IMR-90 (cell line): ENCODE data around the gene AMN. TPM values are rescaled to one million over a fixed set of nuclear protein-coding genes. Genes with fewer than 3 reads are reported as not detected.

Experiments
- ATAC-seq: fragments of 200-7000 bp; cut with Tn5 transposase; 2 replicates; pipeline ENCODE4 v1.9.1; 2020; ENCODE audit warnings: low read depth, mild to moderate bottlenecking, moderate library complexity
- BruUV-seq: library from RNA; stranded (reverse); fragments of 400-500 nt; replicated peaks from 2 replicates; lab custom pipeline; 2021; lab: Mats Ljungman, UMichigan
- CTCF ChIA-PET: fragments of 300-600 bp; formaldehyde crosslinking; extraction: SDS; loops from one replicate; lab custom pipeline; 2021; ENCODE audit warnings: antibody characterized with exemption; lab: Yijun Ruan, JAX
- POLR2A ChIA-PET: fragments of 300-600 bp; sonication (Branson Sonifier 250); formaldehyde crosslinking; loops from one replicate; lab custom pipeline; 2022; ENCODE audit warnings: antibody characterized with exemption; ENCODE audit not compliant: unreplicated experiment; lab: Charles Lee
- DNase-seq: peaks from one replicate; pipeline ENCODE4 v3.0.0; 2013
- H2AFZ ChIP-seq: replicated peaks from 2 replicates; pipeline ENCODE3; 2013; ENCODE audit warnings: low read length, mild to moderate bottlenecking; ENCODE audit not compliant: poor library complexity
- H2AK5ac ChIP-seq: 2 replicates; pipeline ENCODE4 v1.6.1; 2013; ENCODE audit warnings: low read depth, low read length, inconsistent platforms
- H2AK9ac ChIP-seq: replicated peaks from 2 replicates; pipeline ENCODE3; 2013; ENCODE audit warnings: mild to moderate bottlenecking, low read depth, low read length, moderate library complexity; ENCODE audit not compliant: poor library complexity
- H2BK120ac ChIP-seq: 2 replicates; pipeline ENCODE4 v1.6.1; 2013; ENCODE audit warnings: low read depth, low read length, inconsistent platforms
- H2BK15ac ChIP-seq: 3 replicates; pipeline ENCODE4 v1.6.1; 2013; ENCODE audit warnings: low read depth, low read length, inconsistent platforms
- H2BK20ac ChIP-seq: 2 replicates; pipeline ENCODE4 v1.6.1; 2013; ENCODE audit warnings: low read depth, mild to moderate bottlenecking, inconsistent platforms, low read length, moderate library complexity
- H2BK5ac ChIP-seq: 2 replicates; pipeline ENCODE4 v1.6.1; 2013; ENCODE audit warnings: mild to moderate bottlenecking, low read depth, low read length, inconsistent platforms; ENCODE audit not compliant: poor library complexity, severe bottlenecking
- H3K14ac ChIP-seq: replicated peaks from 2 replicates; pipeline ENCODE4 v1.6.1; 2013; ENCODE audit warnings: low read depth, low read length, inconsistent platforms
- H3K18ac ChIP-seq: 2 replicates; pipeline ENCODE4 v1.6.1; 2013; ENCODE audit warnings: low read depth, low read length, control low read depth
- H3K23ac ChIP-seq: 2 replicates; pipeline ENCODE4 v1.6.1; 2013; ENCODE audit warnings: low read depth, low read length, inconsistent platforms
- H3K27ac ChIP-seq: 2 replicates; pipeline ENCODE4 v1.5.1; 2013; ENCODE audit warnings: mild to moderate bottlenecking, control low read depth, low read length; ENCODE audit not compliant: insufficient read depth
- H3K27me3 ChIP-seq: 2 replicates; pipeline ENCODE4 v1.6.1; 2013; ENCODE audit warnings: low read length; ENCODE audit not compliant: control insufficient read depth, insufficient read depth
- H3K36me3 ChIP-seq: 2 replicates; pipeline ENCODE4 v1.6.1; 2013; ENCODE audit warnings: low read length, mixed read lengths; ENCODE audit not compliant: control insufficient read depth, insufficient read depth
- H3K4ac ChIP-seq: 2 replicates; pipeline ENCODE4 v1.6.1; 2013; ENCODE audit warnings: low read depth, low read length, inconsistent platforms
- H3K4me1 ChIP-seq: 2 replicates; pipeline ENCODE4 v1.6.1; 2013; ENCODE audit warnings: low read length, mixed read lengths; ENCODE audit not compliant: control insufficient read depth, insufficient read depth
- H3K4me2 ChIP-seq: 2 replicates; pipeline ENCODE4 v1.6.1; 2013; ENCODE audit warnings: low read depth, mild to moderate bottlenecking, control low read depth, low read length, moderate library complexity
- H3K4me3 ChIP-seq: 2 replicates; pipeline ENCODE4 v1.5.1; 2013; ENCODE audit warnings: low read depth, mild to moderate bottlenecking, control low read depth, low read length, moderate library complexity; ENCODE audit not compliant: insufficient read depth
- H3K56ac ChIP-seq: 2 replicates; pipeline ENCODE4 v1.6.1; 2013; ENCODE audit warnings: low read length, inconsistent platforms; ENCODE audit not compliant: insufficient read depth; ENCODE audit errors: extremely low read depth
- H3K79me1 ChIP-seq, 2 experiments: 2 replicates each; pipeline ENCODE4 v1.6.1; 2013; ENCODE audit warnings: low read length in 2 of 2, inconsistent platforms in 1 of 2, low read depth in 1 of 2
- H3K9ac ChIP-seq: 2 replicates; pipeline ENCODE4 v1.6.1; 2013; ENCODE audit warnings: low read depth, low read length, control low read depth
- H3K9me1 ChIP-seq: 2 replicates; pipeline ENCODE4 v1.6.1; 2013; ENCODE audit warnings: low read length, inconsistent platforms; ENCODE audit not compliant: insufficient read depth
- H3K9me3 ChIP-seq: 2 replicates; pipeline ENCODE4 v1.6.1; 2013; ENCODE audit warnings: low read length; ENCODE audit not compliant: control insufficient read depth, insufficient read depth
- H4K20me1 ChIP-seq: 2 replicates; pipeline ENCODE4 v1.6.1; 2013; ENCODE audit warnings: low read length, inconsistent platforms; ENCODE audit not compliant: insufficient read depth
- H4K5ac ChIP-seq: 2 replicates; pipeline ENCODE4 v1.6.1; 2013; ENCODE audit warnings: mild to moderate bottlenecking, low read depth, low read length, control low read depth
- H4K8ac ChIP-seq, 2 experiments: 2 replicates each; pipeline ENCODE4 v1.6.1; 2013; ENCODE audit warnings: low read depth in 2 of 2, low read length in 2 of 2, control low read depth in 1 of 2, inconsistent platforms in 1 of 2
- H4K91ac ChIP-seq: 2 replicates; pipeline ENCODE4 v1.6.1; 2013; ENCODE audit warnings: low read depth, low read length, inconsistent platforms; ENCODE audit not compliant: insufficient read depth
- BHLHE40 ChIP-seq: fragments of 150-350 bp; IDR thresholded peaks from 2 replicates; pipeline ENCODE4 v1.6.1; 2016; ENCODE audit warnings: mild to moderate bottlenecking, low read depth, low read length
- CEBPB ChIP-seq: IDR thresholded peaks from 2 replicates; pipeline ENCODE4 v1.6.1; 2012; ENCODE audit warnings: low read depth, low read length, improper control_type of control experiment
- CHD1 ChIP-seq: IDR thresholded peaks from 2 replicates; pipeline ENCODE4 v1.6.1; 2012; ENCODE audit warnings: low read depth, low read length, improper control_type of control experiment
- FOS ChIP-seq: fragments of 150-350 bp; IDR thresholded peaks from 2 replicates; pipeline ENCODE4 v1.6.1; 2016; ENCODE audit warnings: low read depth, low read length
- MAFK ChIP-seq: IDR thresholded peaks from 2 replicates; pipeline ENCODE4 v1.6.1; 2012; ENCODE audit warnings: low read depth, low read length, improper control_type of control experiment
- MAZ ChIP-seq: IDR thresholded peaks from 2 replicates; pipeline ENCODE4 v1.6.1; 2012; ENCODE audit warnings: low read depth, mild to moderate bottlenecking, low read length, improper control_type of control experiment, moderate library complexity, borderline replicate concordance
- MXI1 ChIP-seq: IDR thresholded peaks from 2 replicates; pipeline ENCODE4 v1.6.1; 2012; ENCODE audit warnings: low read depth, mild to moderate bottlenecking, low read length, moderate library complexity, borderline replicate concordance
- NFE2L2 ChIP-seq: fragments of 150-350 bp; IDR thresholded peaks from 2 replicates; pipeline ENCODE4 v1.6.1; 2016; ENCODE audit warnings: low read depth, mild to moderate bottlenecking, low read length
- POLR2A ChIP-seq: IDR thresholded peaks from 2 replicates; pipeline ENCODE4 v1.6.1; 2012; ENCODE audit warnings: mild to moderate bottlenecking, low read depth, low read length
- RAD21 ChIP-seq: IDR thresholded peaks from 2 replicates; pipeline ENCODE4 v1.6.1; 2012; ENCODE audit warnings: low read length, improper control_type of control experiment
- RCOR1 ChIP-seq: IDR thresholded peaks from 2 replicates; pipeline ENCODE4 v1.6.1; 2012; ENCODE audit warnings: mild to moderate bottlenecking, low read length, improper control_type of control experiment; ENCODE audit not compliant: insufficient replicate concordance
- RFX5 ChIP-seq: IDR thresholded peaks from 2 replicates; pipeline ENCODE4 v1.8.0; 2012; ENCODE audit warnings: low read depth, mild to moderate bottlenecking, low read length, moderate library complexity
- SMC3 ChIP-seq: fragments of 150-350 bp; IDR thresholded peaks from 2 replicates; pipeline ENCODE4 v1.6.1; 2016; ENCODE audit warnings: low read depth, mild to moderate bottlenecking, antibody characterized with exemption, low read length, moderate library complexity
- WGBS, 2 experiments: methylation state at CpG; one replicate each; pipeline versions ENCODE4 v1.1.5 to v1.1.7; 2013; ENCODE audit warnings: missing lambda C conversion rate in 2 of 2; ENCODE audit not compliant: insufficient read length in 1 of 2; ENCODE audit errors: extremely low coverage in 2 of 2; 5-methylcytosine and 5-hydroxymethylcytosine counted together
- dilution Hi-C: fragments of 300-500 bp; cut with HindIII; formaldehyde crosslinking; loops from one replicate; pipeline ENCODE4 v1.14.3; 2018; ENCODE audit warnings: low sequenced_read_pairs; ENCODE audit not compliant: unreplicated experiment
- in situ Hi-C: fragments of 300-500 bp; cut with MboI; formaldehyde crosslinking; loops from 3 replicates; pipeline ENCODE4 v1.14.3; 2019; ENCODE audit warnings: low sequenced_read_pairs, inconsistent platforms, mixed read lengths
- intact Hi-C: fragments of 100-400 bp; cut with micrococcal nuclease; formaldehyde crosslinking; loops from 2 replicates; pipeline ENCODE4 v1.10.0; 2022
- polyA plus RNA-seq, 3 experiments: library from polyadenylated mRNA; depleted of rRNA; stranded (reverse); fragments of >200 nt; gene quantifications; 2 replicates each; pipeline ENCODE4 v1.2.3, GENCODE V29; 2012; ENCODE audit warnings: low replicate concordance in 1 of 3
- total RNA-seq: library from RNA; depleted of rRNA; stranded (reverse); fragments of >200 nt; gene quantifications from 2 replicates; pipeline ENCODE4 v1.2.3, GENCODE V29; 2012
- TF ChIP-seq, protein P1 (sequence below): fragments of 150-350 bp; IDR thresholded peaks from 2 replicates; pipeline ENCODE4 v1.6.1; 2016; ENCODE audit warnings: low read depth, mild to moderate bottlenecking, low read length, moderate library complexity, borderline replicate concordance
- TF ChIP-seq, protein P2 (sequence below): conservative IDR thresholded peaks from 2 replicates; pipeline ENCODE4 v1.5.1; 2012; ENCODE audit warnings: mild to moderate bottlenecking, low read depth, low read length, improper control_type of control experiment
- TF ChIP-seq, protein P3 (sequence below): fragments of 150-350 bp; IDR thresholded peaks from 2 replicates; pipeline ENCODE4 v1.6.1; 2017; ENCODE audit warnings: mild to moderate bottlenecking, antibody characterized with exemption, low read length, low read depth

The AMN gene
- total and polyA plus RNA-seq, 2 of the 4 experiments (the other 2 are of a cell fraction) = under 0.01 to 0.24 TPM

DNA sequence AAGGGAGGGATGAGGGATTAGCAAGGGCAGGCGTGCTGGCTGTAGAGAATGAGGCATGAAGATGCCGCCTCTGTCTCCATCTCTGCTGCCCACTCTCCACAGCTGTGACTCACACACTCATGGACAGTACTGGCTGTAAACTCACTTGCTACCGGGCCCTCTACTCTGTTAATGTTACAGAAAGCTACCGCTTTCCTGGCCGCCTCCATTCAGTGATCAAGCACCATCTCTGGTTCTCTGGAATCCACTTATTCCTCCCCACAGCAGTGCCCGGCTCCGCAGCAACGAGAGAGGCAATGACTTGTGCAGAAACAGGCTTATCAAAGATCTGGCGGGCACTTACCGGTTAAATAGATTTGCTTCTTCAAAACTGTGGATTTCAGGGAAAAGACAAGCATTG lies 34.8 kb downstream of the AMN start:
- intact Hi-C loops = no loop called here
- Histone ChIP-seq H3K9me1 (peaks cover 4% of the 10 kb centered on the region; the same call in 1 of the 2 replicates), H3K56ac (no peak overlapping the region), H3K23ac (no peak overlapping the region), H4K20me1 (peaks cover 8% of the 10 kb centered on the region; the same call in 1 of the 2 replicates), H3K18ac (no peak overlapping the region), H2BK120ac (no peak overlapping the region), H3K27ac (no peak overlapping the region), H2BK15ac (no peak overlapping the region), H3K14ac (no peak overlapping the region), H3K4ac (no peak overlapping the region), H3K9me3 (no peaks in the 10 kb centered on the region), H2AK5ac (no peak overlapping the region), H3K4me2 (no peak overlapping the region), H3K36me3 (peaks cover 61% of the 10 kb centered on the region), H4K5ac (no peak overlapping the region), H2BK20ac (no peak overlapping the region), H3K9ac (no peak overlapping the region), H2AK9ac (no peak overlapping the region), H3K4me1 (peaks cover 2% of the 10 kb centered on the region; the same call in 1 of the 2 replicates), H2BK5ac (no peak overlapping the region), H4K91ac (no peak overlapping the region), H3K27me3 (no peaks in the 10 kb centered on the region), H3K79me1 (peaks cover 0 to 11% of the 10 kb centered on the region in 2 experiments; a peak in 3 of 4 replicates), H3K4me3 (no peak overlapping the region), H2AFZ (no peak overlapping the region), H4K8ac (no peak overlapping the region)
- CTCF ChIA-PET = no interaction called here
- DNase-seq (peak; percentile 57), ATAC-seq (peak; percentile 54)
- in situ Hi-C loops = no loop called here
- TF ChIP-seq CEBPB (no peak), SMC3 (no peak), MAFK (no peak), RAD21 (no peak), MXI1 (no peak), FOS (no peak), RFX5 (no peak), NFE2L2 (no peak), RCOR1 (no peak), BHLHE40 (no peak), POLR2A (no peak), MAZ (no peak), CHD1 (no peak)
- TF ChIP-seq, protein P1, sequence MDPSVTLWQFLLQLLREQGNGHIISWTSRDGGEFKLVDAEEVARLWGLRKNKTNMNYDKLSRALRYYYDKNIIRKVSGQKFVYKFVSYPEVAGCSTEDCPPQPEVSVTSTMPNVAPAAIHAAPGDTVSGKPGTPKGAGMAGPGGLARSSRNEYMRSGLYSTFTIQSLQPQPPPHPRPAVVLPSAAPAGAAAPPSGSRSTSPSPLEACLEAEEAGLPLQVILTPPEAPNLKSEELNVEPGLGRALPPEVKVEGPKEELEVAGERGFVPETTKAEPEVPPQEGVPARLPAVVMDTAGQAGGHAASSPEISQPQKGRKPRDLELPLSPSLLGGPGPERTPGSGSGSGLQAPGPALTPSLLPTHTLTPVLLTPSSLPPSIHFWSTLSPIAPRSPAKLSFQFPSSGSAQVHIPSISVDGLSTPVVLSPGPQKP = no peak
- TF ChIP-seq, protein P2, sequence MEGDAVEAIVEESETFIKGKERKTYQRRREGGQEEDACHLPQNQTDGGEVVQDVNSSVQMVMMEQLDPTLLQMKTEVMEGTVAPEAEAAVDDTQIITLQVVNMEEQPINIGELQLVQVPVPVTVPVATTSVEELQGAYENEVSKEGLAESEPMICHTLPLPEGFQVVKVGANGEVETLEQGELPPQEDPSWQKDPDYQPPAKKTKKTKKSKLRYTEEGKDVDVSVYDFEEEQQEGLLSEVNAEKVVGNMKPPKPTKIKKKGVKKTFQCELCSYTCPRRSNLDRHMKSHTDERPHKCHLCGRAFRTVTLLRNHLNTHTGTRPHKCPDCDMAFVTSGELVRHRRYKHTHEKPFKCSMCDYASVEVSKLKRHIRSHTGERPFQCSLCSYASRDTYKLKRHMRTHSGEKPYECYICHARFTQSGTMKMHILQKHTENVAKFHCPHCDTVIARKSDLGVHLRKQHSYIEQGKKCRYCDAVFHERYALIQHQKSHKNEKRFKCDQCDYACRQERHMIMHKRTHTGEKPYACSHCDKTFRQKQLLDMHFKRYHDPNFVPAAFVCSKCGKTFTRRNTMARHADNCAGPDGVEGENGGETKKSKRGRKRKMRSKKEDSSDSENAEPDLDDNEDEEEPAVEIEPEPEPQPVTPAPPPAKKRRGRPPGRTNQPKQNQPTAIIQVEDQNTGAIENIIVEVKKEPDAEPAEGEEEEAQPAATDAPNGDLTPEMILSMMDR = no peak
- TF ChIP-seq, protein P3, sequence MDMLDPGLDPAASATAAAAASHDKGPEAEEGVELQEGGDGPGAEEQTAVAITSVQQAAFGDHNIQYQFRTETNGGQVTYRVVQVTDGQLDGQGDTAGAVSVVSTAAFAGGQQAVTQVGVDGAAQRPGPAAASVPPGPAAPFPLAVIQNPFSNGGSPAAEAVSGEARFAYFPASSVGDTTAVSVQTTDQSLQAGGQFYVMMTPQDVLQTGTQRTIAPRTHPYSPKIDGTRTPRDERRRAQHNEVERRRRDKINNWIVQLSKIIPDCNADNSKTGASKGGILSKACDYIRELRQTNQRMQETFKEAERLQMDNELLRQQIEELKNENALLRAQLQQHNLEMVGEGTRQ = no peak
- dilution Hi-C loops = no loop called here
- BruUV-seq = TSS peak; percentile 37
- 93% methylated on average over 6 of the region's 10 CpGs; no CpG with 5 or more reads in 1 of the 2 experiments for WGBS, 2 experiments
- POLR2A ChIA-PET = no interaction called here
